HL-60/S4 treated with retinoic acid at 250 ng/mL for 4 days and 3 days (cell line): Measurements from ENCODE around the gene FGD5.

Experiments used
- in situ Hi-C: fragments of 300-500 bp; cut with MboI; formaldehyde crosslinking; loops from 2 replicates; pipeline ENCODE4 v1.7.0; 2022; ENCODE audit warnings: low sequenced_read_pairs

FGD5 gene

DNA sequence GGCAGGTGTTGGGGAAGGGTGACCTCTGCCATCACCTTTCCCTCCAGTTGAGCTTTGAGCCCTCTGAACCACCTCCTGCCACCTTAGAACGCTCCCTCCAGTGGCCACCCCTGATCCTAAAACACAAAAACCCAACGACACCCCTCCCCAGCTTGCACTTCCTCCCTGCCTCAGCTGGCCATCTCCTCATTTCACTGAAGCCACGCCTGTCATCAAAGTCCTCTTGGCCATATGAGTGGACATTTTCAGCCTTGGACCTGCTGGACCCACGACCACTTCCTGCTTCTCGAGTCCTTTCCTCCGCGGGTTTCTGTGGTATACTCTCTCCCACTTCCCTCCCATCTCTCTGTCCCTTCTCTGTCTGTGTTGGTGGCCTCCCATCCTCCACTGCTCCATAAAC, 80.2 kb downstream of the FGD5 start:
- in situ Hi-C loops, result no loop called here

- in situ Hi-C loops, result loop anchor here (25.0 kb wide), 2 partner anchors 238 to 638 kb away; partner anchors contain the start of gene CCDC174
These were observed 81.3 kb downstream of the FGD5 start for GRCh38 chr3:14899993-14900618.

GRCh38 chr3:14900881-14901873, 82.4 kb downstream of the FGD5 start:
- in situ Hi-C loops, result loop anchor here (25.0 kb wide), 2 partner anchors 239 to 639 kb away; partner anchors contain the start of gene CCDC174

DNA sequence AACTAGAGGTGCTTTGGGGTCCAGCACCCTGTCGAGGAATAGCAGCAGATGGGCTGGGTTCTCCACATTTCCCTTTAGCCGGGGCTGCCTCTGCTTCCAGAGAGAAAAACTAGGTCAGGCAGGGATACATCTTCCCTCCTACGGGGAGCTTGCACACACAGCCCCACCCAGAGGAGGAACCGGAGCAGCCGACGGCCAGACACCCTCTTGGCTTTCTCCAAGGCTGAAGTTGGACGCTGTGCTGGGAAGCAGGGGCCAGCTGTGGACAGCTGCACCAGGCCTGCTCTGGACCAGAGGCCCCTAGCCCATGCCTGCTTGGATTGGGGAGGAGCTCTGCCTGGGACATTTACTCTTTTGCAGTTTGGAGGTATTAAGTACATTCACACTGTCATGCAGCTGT, 84.0 kb downstream of the FGD5 start:
- in situ Hi-C loops, result loop anchor here (25.0 kb wide), 2 partner anchors 240 to 640 kb away; partner anchors contain the start of gene CCDC174

DNA sequence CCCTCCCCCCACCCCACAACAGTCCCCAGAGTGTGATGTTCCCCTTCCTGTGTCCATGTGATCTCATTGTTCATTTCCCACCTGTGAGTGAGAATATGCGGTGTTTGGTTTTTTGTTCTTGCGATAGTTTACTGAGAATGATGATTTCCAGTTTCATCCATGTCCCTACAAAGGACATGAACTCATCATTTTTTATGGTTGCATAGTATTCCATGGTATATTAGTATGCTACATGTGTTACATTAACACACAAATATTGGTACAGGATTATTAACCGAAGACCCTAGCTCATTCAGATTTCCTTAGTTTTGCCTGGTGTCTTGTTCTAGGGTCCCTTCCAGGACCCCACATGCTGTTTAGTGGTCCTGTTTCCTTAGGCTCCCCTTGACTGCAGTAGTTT, 84.7 kb downstream of the FGD5 start:
- in situ Hi-C loops, result loop anchor here (25.0 kb wide), 2 partner anchors 241 to 641 kb away; partner anchors contain the start of gene CCDC174

GRCh38 chr3:14905055-14905657, 86.4 kb downstream of the FGD5 start:
- in situ Hi-C loops, result loop anchor here (25.0 kb wide), 2 partner anchors 243 to 643 kb away; partner anchors contain the start of gene CCDC174

DNA sequence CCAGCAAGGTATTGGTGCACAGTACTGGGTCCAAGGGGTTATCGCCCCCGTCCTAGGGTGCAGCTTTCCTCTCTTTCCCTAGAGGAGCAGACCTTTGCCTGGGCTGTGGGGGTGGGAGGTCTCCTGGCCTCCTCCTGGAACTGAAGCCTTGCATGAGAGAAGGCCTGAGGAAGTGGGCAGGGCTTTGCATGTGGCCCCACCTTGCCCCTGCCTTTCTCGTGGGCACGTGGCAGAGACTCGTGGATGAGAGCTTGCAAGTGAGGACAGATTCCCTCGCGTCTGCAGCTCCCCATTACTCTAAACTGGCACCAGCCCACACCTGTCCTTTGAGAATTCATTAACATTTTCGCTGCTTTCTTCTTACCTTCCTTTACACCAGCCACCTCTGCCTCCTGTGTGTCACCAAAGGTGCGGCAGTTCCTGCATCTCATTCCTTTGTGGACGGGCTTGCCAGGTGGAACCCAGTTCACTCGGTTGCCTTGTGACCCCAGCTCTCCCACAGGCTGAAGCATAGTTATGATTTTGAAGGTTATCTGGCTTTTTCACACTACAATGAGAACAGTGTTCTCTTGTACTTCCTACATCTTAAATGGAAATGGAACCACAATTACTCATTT, 87.7 kb downstream of the FGD5 start:
- in situ Hi-C loops, result loop anchor here (25.0 kb wide), 2 partner anchors 244 to 644 kb away; partner anchors contain the start of gene CCDC174

- in situ Hi-C loops, result loop anchor here (25.0 kb wide), 2 partner anchors 245 to 645 kb away; partner anchors contain the start of gene CCDC174
These were observed 88.5 kb downstream of the FGD5 start for GRCh38 chr3:14907043-14907966.

- in situ Hi-C loops, result loop anchor here (25.0 kb wide), 2 partner anchors 247 to 647 kb away; partner anchors contain the start of gene CCDC174
These were observed 90.5 kb downstream of the FGD5 start for GRCh38 chr3:14909250-14909649.

- in situ Hi-C loops, result loop anchor here (10.0 to 25.0 kb wide), 3 partner anchors 117 to 649 kb away; partner anchors contain the start of gene CCDC174
These were observed 92.9 kb downstream of the FGD5 start for GRCh38 chr3:14911651-14912050.

- in situ Hi-C loops, result loop anchor here (10.0 to 25.0 kb wide), 3 partner anchors 118 to 651 kb away; partner anchors contain the start of gene CCDC174
These were observed 94.5 kb downstream of the FGD5 start for GRCh38 chr3:14913071-14913925.

DNA sequence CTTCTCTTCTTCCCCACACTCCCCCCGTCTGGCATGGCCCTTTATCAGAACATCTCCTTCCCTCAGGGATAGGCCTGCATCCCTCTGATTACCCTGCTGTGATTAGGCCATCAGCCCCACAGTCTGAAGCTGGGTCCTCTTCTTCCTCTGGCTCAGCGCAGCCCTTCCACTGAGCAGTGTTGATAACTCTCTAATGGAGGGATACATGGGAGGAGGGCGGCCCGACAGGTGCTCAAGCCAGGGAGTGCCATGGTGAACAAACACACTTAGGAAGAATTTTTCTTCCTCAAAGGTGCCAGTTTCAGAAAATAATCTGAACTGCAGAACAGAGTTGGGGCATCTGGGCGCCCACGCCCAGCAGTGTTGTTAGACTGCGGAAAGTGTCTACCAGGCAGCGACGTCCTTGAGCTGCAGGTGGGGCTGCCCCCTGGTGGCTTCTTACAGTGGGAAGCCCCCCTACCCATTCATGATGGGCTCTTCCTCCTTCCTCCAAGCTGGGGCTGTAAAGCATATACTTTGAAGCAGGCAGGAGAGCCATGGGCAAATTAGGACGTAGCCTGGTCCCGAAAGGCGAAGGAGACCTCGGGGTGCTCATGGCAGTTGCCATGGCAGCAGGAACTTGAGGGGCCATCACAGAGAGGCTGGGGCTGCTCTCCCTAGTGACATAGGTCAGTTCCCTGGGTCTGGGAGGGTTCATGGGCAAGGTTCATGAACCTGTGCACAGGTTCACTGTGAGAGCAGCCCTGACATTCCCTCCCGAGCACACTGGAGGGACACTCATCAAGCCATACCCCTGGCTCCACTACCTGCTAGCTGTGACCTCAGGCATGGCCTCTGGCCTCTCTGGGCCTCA, 95.4 kb downstream of the FGD5 start:
- in situ Hi-C loops, result loop anchor here (10.0 to 25.0 kb wide), 3 partner anchors 119 to 652 kb away; partner anchors contain the start of gene CCDC174

DNA sequence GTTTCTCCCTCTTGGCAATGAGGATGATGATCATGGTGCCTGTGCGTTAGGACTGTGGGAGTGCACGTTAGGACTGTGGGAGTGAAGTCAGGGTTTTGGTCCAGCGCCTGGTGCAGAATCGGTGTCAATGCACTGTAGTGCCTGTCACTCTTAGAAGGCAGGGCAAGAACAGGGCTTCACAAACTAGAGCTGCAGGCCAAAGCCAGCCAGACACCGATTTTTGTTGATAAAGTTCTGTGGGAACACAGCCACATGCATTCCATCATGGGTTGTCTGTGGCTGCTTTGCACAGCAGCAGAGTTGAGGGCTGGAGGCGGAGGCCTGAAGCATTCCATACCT, 96.0 kb downstream of the FGD5 start:
- in situ Hi-C loops, result loop anchor here (10.0 to 25.0 kb wide), 3 partner anchors 120 to 652 kb away; partner anchors contain the start of gene CCDC174

GRCh38 chr3:14915636-14916222, 97.0 kb downstream of the FGD5 start:
- in situ Hi-C loops, result loop anchor here (10.0 to 25.0 kb wide), 3 partner anchors 121 to 653 kb away; partner anchors contain the start of gene CCDC174

DNA sequence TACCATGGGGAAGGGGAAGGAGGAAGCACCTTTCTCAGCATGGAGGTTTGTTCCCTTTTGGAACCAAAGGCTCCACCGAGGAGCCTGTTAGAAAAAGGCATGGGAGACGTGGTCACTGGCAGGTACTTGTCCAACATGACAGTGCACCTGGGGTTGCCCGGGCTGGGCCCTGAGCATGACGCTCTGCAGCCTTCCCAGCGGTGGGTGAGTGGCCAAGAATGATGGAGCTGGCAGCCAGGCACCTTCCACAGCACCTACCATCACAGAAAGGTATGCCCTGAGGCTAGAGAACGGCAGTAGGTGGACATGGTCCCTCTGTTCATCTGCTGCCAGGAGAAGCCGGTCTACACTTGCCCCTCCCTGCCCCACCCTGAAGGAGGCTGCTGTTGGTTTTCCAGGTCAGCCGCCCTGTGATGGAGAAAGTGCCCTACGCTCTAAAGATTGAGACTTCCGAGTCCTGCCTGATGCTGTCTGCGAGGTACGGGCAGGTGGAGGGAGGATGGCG, 99.6 kb downstream of the FGD5 start:
- in situ Hi-C loops, result loop anchor here (10.0 to 25.0 kb wide), 3 partner anchors 124 to 656 kb away; partner anchors contain the start of gene CCDC174

- in situ Hi-C loops, result loop anchor here (25.0 kb wide), 2 partner anchors 258 to 658 kb away; partner anchors contain the start of gene CCDC174
These were observed 101.8 kb downstream of the FGD5 start for GRCh38 chr3:14920536-14920935.
